Stimulated activated CD4-positive, alpha-beta T cell treated with anti-CD3 and anti-CD28 coated beads, Interleukin-2, amount 100 ng/mL, for 4 hours (primary cell): ENCODE data around the gene SMIM36.
"Not testable (repeated sequence)": the region's sequence is repeated elsewhere in the genome, so short reads cannot be mapped to it uniquely, and the experiment has no call there.

Source experiments
- DNase-seq: peaks from one replicate; pipeline ENCODE4 v3.0.0-alpha.2; 2020; ENCODE audit warnings: low read depth

Gene SMIM36

GRCh38 chr17:55454906-55455474 is 56.3 kb downstream of the SMIM36 start:
- no peak for DNase-seq

GRCh38 chr17:55453839-55454557 is 57.3 kb downstream of the SMIM36 start:
- no peak for DNase-seq

GRCh38 chr17:55452139-55452790 is 59.0 kb downstream of the SMIM36 start:
- DNase-seq, result no peak

GRCh38 chr17:55451758-55452138 is 59.5 kb downstream of the SMIM36 start:
- no peak for DNase-seq

- no peak for DNase-seq
Observed at GRCh38 chr17:55451203-55451641, 60.0 kb downstream of the SMIM36 start.

GRCh38 chr17:55450232-55450825 is 60.9 kb downstream of the SMIM36 start:
- no peak for DNase-seq

GRCh38 chr17:55448681-55449080 is 62.6 kb downstream of the SMIM36 start:
- no peak for DNase-seq

- DNase-seq, result no peak
Observed at GRCh38 chr17:55446581-55447205, 64.6 kb downstream of the SMIM36 start.

GRCh38 chr17:55446004-55446403 is 65.2 kb downstream of the SMIM36 start:
- not testable (repeated sequence) for DNase-seq

- DNase-seq, result no peak
Observed at GRCh38 chr17:55444471-55445441, 66.5 kb downstream of the SMIM36 start.

GRCh38 chr17:55443904-55444303 is 67.3 kb downstream of the SMIM36 start:
- no peak for DNase-seq

- no peak for DNase-seq
Observed at GRCh38 chr17:55442953-55443683, 68.1 kb downstream of the SMIM36 start.

- no peak for DNase-seq
Observed at GRCh38 chr17:55442462-55442861, 68.8 kb downstream of the SMIM36 start.

GRCh38 chr17:55441544-55441943 is 69.7 kb downstream of the SMIM36 start:
- DNase-seq, result no peak

GRCh38 chr17:55440391-55440790 is 70.9 kb downstream of the SMIM36 start:
- DNase-seq, result no peak

- DNase-seq, result no peak
Observed at GRCh38 chr17:55437159-55437605, 74.1 kb downstream of the SMIM36 start.

- DNase-seq, result no peak
Observed at GRCh38 chr17:55436224-55437158, 74.8 kb downstream of the SMIM36 start.

GRCh38 chr17:55435408-55435807 is 75.8 kb downstream of the SMIM36 start:
- no peak for DNase-seq

- DNase-seq, result no peak
Observed at GRCh38 chr17:55434721-55435120, 76.5 kb downstream of the SMIM36 start.
